Hindlimb muscle (tissue), 1 donor: ENCODE measurements around the gene CRTC3. TPM values are rescaled to one million over a fixed set of nuclear protein-coding genes. Genes with fewer than 3 reads are reported as not detected.
"Not testable (repeated sequence)": the region's sequence is repeated elsewhere in the genome, so short reads cannot be mapped to it uniquely, and the experiment has no call there.

Experiments used
- DNase-seq: peaks from one replicate; pipeline ENCODE4 v3.0.0-alpha.2; 2013
- polyA plus RNA-seq: library from polyadenylated mRNA; unstranded; fragments of 120-200 nt; gene quantifications from one replicate; pipeline ENCODE4 v1.2.1, GENCODE V29; 2013; ENCODE audit not compliant: insufficient read length

The CRTC3 gene
- polyA plus RNA-seq, 1 donor, result 26.4 TPM

- DNase-seq, result no peak
Measured at GRCh38 chr15:90679959-90680358, 150.2 kb downstream of the CRTC3 start.

- peak; percentile 23 for DNase-seq
Measured at GRCh38 chr15:90680371-90680935, 150.7 kb downstream of the CRTC3 start.

GRCh38 chr15:90681056-90681455 is 151.3 kb downstream of the CRTC3 start:
- DNase-seq, result no peak

- DNase-seq, result no peak
Measured at GRCh38 chr15:90681480-90681879, 151.8 kb downstream of the CRTC3 start.

- DNase-seq, result no peak
Measured at GRCh38 chr15:90683371-90683770, 153.6 kb downstream of the CRTC3 start.

- no peak for DNase-seq
Measured at GRCh38 chr15:90683876-90684275, 154.2 kb downstream of the CRTC3 start.

- DNase-seq, result no peak
Measured at GRCh38 chr15:90684281-90684680, 154.6 kb downstream of the CRTC3 start.

- DNase-seq, result no peak
Measured at GRCh38 chr15:90685591-90686434, 156.1 kb downstream of the CRTC3 start.

GRCh38 chr15:90686435-90687218 is 156.9 kb downstream of the CRTC3 start:
- no peak for DNase-seq

- DNase-seq, result not testable (repeated sequence)
Measured at GRCh38 chr15:90689326-90689961, 159.7 kb downstream of the CRTC3 start.

- no peak for DNase-seq
Measured at GRCh38 chr15:90690585-90690984, 160.9 kb downstream of the CRTC3 start.

GRCh38 chr15:90691369-90691768 is 161.6 kb downstream of the CRTC3 start:
- DNase-seq, result no peak

GRCh38 chr15:90691982-90692773 is 162.5 kb downstream of the CRTC3 start:
- no peak for DNase-seq

Other genes starting within 250 kb of the CRTC3 start
- 3.6 TPM for gene ZNF774, start 177.6 kb upstream of the CRTC3 start, polyA plus RNA-seq
- gene IQGAP1, start 141.7 kb upstream of the CRTC3 start, polyA plus RNA-seq, result 68.8 TPM
- gene BLM, start 187.4 kb downstream of the CRTC3 start, polyA plus RNA-seq, result 3.7 TPM